ENCODE measurements around the gene SLC5A10.
"Not testable (repeated sequence)": the region's sequence is repeated elsewhere in the genome, so short reads cannot be mapped to it uniquely, and the experiment has no call there.

Gene SLC5A10

GRCh38 chr17:19047510-19047909 lies 95.5 kb downstream of the SLC5A10 start:
- not testable (repeated sequence) for DNase-seq

DNA sequence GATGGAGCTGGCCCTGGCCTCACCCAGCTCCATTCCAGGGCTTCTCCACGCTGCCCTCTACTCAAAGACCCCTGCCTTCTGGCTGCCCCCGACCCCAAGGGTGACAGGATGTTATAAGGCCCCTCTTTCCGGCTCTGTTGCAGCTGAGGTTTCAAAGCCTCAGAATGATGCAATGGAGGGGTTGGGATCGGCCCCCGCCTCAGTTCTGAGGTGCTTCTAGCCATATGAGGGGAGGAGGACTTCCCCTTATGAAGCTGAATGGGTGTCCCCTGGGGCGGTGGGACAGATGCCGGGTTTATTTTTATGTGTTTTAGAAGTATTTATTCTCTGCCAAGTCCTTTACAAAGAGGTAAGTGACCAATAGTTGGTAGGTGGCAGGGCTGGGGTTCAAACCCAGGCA lies 96.9 kb downstream of the SLC5A10 start:
- DNase-seq = not testable (repeated sequence)

GRCh38 chr17:19055447-19055846 lies 103.5 kb downstream of the SLC5A10 start:
- DNase-seq = not testable (repeated sequence)

- not testable (repeated sequence) for DNase-seq
Observed at GRCh38 chr17:19062009-19062717, 110.2 kb downstream of the SLC5A10 start.

DNA sequence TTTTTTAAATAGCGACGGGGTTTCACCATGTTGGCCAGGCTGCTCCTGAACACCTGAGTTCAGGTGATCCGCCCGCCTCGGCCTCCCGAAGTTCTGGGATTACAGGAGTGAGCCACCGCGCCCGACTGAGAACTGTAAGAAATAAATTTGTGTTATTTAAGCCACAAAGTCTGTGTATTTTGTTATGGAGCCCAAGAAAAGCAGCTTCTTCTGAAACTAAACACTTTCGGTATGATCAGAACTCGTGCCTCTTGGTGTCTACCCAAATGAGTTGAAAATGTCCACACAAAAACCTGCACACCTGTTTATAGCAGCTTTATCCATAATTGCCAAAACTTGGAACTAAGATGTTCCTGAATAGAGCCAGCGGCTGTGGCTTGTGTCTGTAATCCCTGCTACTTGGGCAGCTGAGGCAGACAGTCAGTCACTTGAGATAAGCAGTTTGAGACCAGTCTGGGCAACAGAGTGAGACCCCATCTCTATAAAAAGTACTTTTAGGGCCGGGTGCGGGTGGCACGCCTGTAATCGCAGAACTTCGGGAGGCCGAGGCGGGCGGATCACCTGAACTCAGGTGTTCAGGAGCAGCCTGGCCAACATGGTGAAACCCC lies 110.9 kb downstream of the SLC5A10 start:
- not testable (repeated sequence) for DNase-seq

DNA sequence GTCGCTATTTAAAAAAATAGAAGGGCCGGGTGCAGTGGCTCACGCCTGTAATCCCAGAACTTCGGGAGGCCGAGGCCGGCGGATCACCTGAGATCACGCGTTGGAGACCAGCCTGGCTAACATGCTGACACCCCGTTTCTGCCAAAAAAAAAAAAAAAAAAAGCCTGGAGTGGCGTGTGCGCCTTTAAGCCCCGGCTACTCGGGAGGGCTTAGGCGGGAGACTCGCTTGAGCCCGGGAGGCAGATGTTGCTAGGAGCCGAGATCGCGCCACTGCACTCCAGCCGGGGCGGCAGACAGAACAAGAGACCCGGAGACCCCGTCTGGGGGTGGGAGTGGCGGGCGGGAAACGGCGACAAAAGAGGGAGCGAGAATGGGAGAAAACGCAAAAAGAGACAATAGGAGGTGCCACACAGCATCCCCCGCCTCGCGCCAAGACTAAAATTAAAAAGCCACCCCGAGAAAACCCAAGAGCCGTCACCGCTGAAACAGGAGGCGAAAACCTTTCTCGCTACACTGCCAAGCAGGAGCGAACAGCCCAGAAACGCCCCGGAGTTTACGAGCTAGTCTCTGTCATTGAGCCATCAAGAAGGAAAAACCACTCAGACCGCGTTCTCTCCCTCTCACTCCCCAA lies 111.5 kb downstream of the SLC5A10 start:
- DNase-seq = peak; percentile 85

GRCh38 chr17:19064378-19064777 lies 112.4 kb downstream of the SLC5A10 start:
- peak; percentile 7 for DNase-seq

- not testable (repeated sequence) for DNase-seq
Observed at GRCh38 chr17:19070318-19071168, 118.6 kb downstream of the SLC5A10 start.

All from stimulated activated CD4-positive, alpha-beta T cell treated with anti-CD3 and anti-CD28 coated beads, Interleukin-15, amount 100 ng/mL, for 24 hours (primary cell).